ENCODE data around the gene E4F1. TPM values are rescaled to one million over a fixed set of nuclear protein-coding genes. Genes with fewer than 3 reads are reported as not detected.

Gene E4F1
- total and polyA plus RNA-seq, 9 of the 15 experiments (the other 6 are each of a cell fraction or from before 2014, with no cell fraction given): 0.48 to 94.9 (median 20.4) TPM

- BruUV-seq (replicated peaks): no TSS peak
- ChIA-PET POLR2A (interaction anchor here (1.0 to 1.4 kb wide), 2 partner anchors 12 to 25 kb away, joined by 3 to 4 read pairs; no protein-coding TSS in a partner anchor), CTCF (ENCODE audit: low intra/inter-chr PET ratio) (no interaction called here)
- WGBS (ENCODE audit: insufficient coverage, low coverage, missing lambda C conversion rate): 87% methylated on average over 23 of the region's 26 CpGs
- TF ChIP-seq POLR2G (IDR thresholded peaks at IDR 0.05; ENCODE audit: low read depth, low read length): peak; percentile 35; the same call in 1 of the 2 replicates
- TF ChIP-seq ETV1 (tag; conservative IDR thresholded peaks at IDR 0.05; ENCODE audit: low read depth): no peak
- TF ChIP-seq, protein P1, sequence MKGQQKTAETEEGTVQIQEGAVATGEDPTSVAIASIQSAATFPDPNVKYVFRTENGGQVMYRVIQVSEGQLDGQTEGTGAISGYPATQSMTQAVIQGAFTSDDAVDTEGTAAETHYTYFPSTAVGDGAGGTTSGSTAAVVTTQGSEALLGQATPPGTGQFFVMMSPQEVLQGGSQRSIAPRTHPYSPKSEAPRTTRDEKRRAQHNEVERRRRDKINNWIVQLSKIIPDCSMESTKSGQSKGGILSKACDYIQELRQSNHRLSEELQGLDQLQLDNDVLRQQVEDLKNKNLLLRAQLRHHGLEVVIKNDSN (CRISPR knock-in tag; IDR thresholded peaks at IDR 0.05): no peak
- peaks cover 0 to 13% of the 10 kb centered on the region in 2 experiments; a peak in 1 of 5 replicates for H3K4me1 ChIP-seq (replicated peaks in 1 of 2; ENCODE audit: control insufficient read depth in 2 of 2, insufficient read depth in 2 of 2, low read length in 2 of 2)
- H3K9me3 ChIP-seq (replicated peaks; ENCODE audit: control insufficient read depth, insufficient read depth, low read depth, low read length): no peaks in the 10 kb centered on the region
- no peaks in the 10 kb centered on the region for H3K27me3 ChIP-seq (ENCODE audit: control insufficient read depth in 2 of 2, insufficient read depth in 2 of 2, low read length in 2 of 2)
- H3K9me1 ChIP-seq (ENCODE audit: control insufficient read depth, insufficient read depth, low read length): no peaks in the 10 kb centered on the region
- no peak for ATAC-seq
- no peak overlapping the region for H3K27ac ChIP-seq (ENCODE audit: extremely low read depth, low read depth, low read length)
- H3K36me3 ChIP-seq (ENCODE audit: control insufficient read depth, insufficient read depth, low read length): peaks cover 62% of the 10 kb centered on the region; the same call in 2 of the 3 replicates
- no peaks in the 10 kb centered on the region for H4K20me1 ChIP-seq (replicated peaks; ENCODE audit: control insufficient read depth, insufficient read depth, low read length)
- peak overlapping the region in 1 of 2 experiments; percentile 55; a peak in 1 of 4 replicates for H3K9ac ChIP-seq (ENCODE audit: insufficient read depth in 1 of 2, low read depth in 2 of 2, low read length in 2 of 2)
- FAIRE-seq: no peak
- no peak overlapping the region for H3K4me2 ChIP-seq (ENCODE audit: insufficient read depth, low read length)
- H2AFZ ChIP-seq (ENCODE audit: low read depth, low read length): no peak overlapping the region
- H3K79me2 ChIP-seq (ENCODE audit: control insufficient read depth, insufficient read depth, low read length): no peaks in the 10 kb centered on the region
- DNase-seq (ENCODE audit: extremely low read depth in 1 of 4, low spot score in 3 of 4): no peak
- in situ Hi-C loops (cut with MboI) (no loop called here), intact Hi-C loops (cut with micrococcal nuclease) (no loop called here)
- H3K4me3 ChIP-seq: no peak overlapping the region
These were observed 59.6 kb downstream of the E4F1 start for GRCh38 chr16:2282866-2283555.

Measured in K562 (cell line).